T-helper 1 cell treated with Interleukin-12 subunit alpha and Interleukin-12 subunit beta and Interleukin-4 antibody, amounts not matched to agents 30 ng/mL and 1 ng/mL, for 36 hours (primary cell): ENCODE data around the gene UCHL3. TPM values are rescaled to one million over a fixed set of nuclear protein-coding genes. Genes with fewer than 3 reads are reported as not detected.

ENCODE experiments used
- intact Hi-C: fragments of 100-400 bp; cut with micrococcal nuclease; formaldehyde crosslinking; loops from one replicate; pipeline ENCODE4 v1.15.1; 2024
- total RNA-seq: library from RNA; stranded (reverse); gene quantifications from 2 replicates; pipeline ENCODE4 v1.2.3, GENCODE V29; 2022

Gene UCHL3
- total RNA-seq, 1 donor from 2014 or later = 39.1 TPM

GRCh38 chr13:75545386-75545785 lies 4.2 kb upstream of the UCHL3 start:
- intact Hi-C loops = loop anchor here (5.0 kb wide), 2 partner anchors 1413 to 1447 kb away; partner anchors contain the start of genes CLN5 and KLF12

GRCh38 chr13:75547917-75548316 lies 1.7 kb upstream of the UCHL3 start:
- intact Hi-C loops = loop anchor here (5.0 kb wide), 2 partner anchors 1416 to 1444 kb away; partner anchors contain the start of genes CLN5 and KLF12

- intact Hi-C loops = no loop called here
Observed at GRCh38 chr13:75550159-75550567, 572 bp downstream of the UCHL3 start.

GRCh38 chr13:75554464-75554863 lies 4.9 kb downstream of the UCHL3 start:
- intact Hi-C loops = no loop called here

- intact Hi-C loops = no loop called here
Observed at GRCh38 chr13:75554981-75555380, 5.4 kb downstream of the UCHL3 start.

- intact Hi-C loops = no loop called here
Observed at GRCh38 chr13:75555836-75556235, 6.2 kb downstream of the UCHL3 start.

- intact Hi-C loops = no loop called here
Observed at GRCh38 chr13:75556961-75557360, 7.4 kb downstream of the UCHL3 start.

- intact Hi-C loops = no loop called here
Observed at GRCh38 chr13:75558145-75558840, 8.7 kb downstream of the UCHL3 start.

GRCh38 chr13:75566658-75567057 lies 17.1 kb downstream of the UCHL3 start:
- intact Hi-C loops = no loop called here

GRCh38 chr13:75569576-75569975 lies 20.0 kb downstream of the UCHL3 start:
- intact Hi-C loops = no loop called here

GRCh38 chr13:75579529-75579928 lies 29.9 kb downstream of the UCHL3 start:
- intact Hi-C loops = no loop called here

- intact Hi-C loops = no loop called here
Observed at GRCh38 chr13:75581874-75582640, 32.5 kb downstream of the UCHL3 start.

- intact Hi-C loops = no loop called here
Observed at GRCh38 chr13:75583091-75583490, 33.5 kb downstream of the UCHL3 start.

- intact Hi-C loops = no loop called here
Observed at GRCh38 chr13:75585153-75585552, 35.6 kb downstream of the UCHL3 start.

- intact Hi-C loops = no loop called here
Observed at GRCh38 chr13:75587679-75588078, 38.1 kb downstream of the UCHL3 start.

- intact Hi-C loops = no loop called here
Observed at GRCh38 chr13:75596657-75597182, 47.1 kb downstream of the UCHL3 start.

- intact Hi-C loops = no loop called here
Observed at GRCh38 chr13:75600371-75600770, 50.8 kb downstream of the UCHL3 start.

- intact Hi-C loops = no loop called here
Observed at GRCh38 chr13:75603038-75603437, 53.4 kb downstream of the UCHL3 start.

GRCh38 chr13:75607447-75607846 lies 57.9 kb downstream of the UCHL3 start:
- intact Hi-C loops = no loop called here

- intact Hi-C loops = no loop called here
Observed at GRCh38 chr13:75610466-75610865, 60.9 kb downstream of the UCHL3 start.

GRCh38 chr13:75612354-75612753 lies 62.8 kb downstream of the UCHL3 start:
- intact Hi-C loops = no loop called here

GRCh38 chr13:75617230-75617629 lies 67.6 kb downstream of the UCHL3 start:
- intact Hi-C loops = no loop called here
